Caco-2 (cell line): ENCODE results near the gene ACOT7. TPM values are rescaled to one million over a fixed set of nuclear protein-coding genes. Genes with fewer than 3 reads are reported as not detected.

Experiments used
- BruUV-seq: library from RNA; stranded (reverse); fragments of 400-500 nt; replicated peaks from 2 replicates; lab custom pipeline; 2021; lab: Mats Ljungman, UMichigan
- CTCF ChIA-PET: fragments of 300-600 bp; sonication (Branson Sonifier 250); formaldehyde crosslinking; loops from one replicate; lab custom pipeline; 2022; ENCODE audit warnings: antibody characterized with exemption; lab: Charles Lee
- POLR2A ChIA-PET: fragments of 300-600 bp; sonication (Branson Sonifier 250); formaldehyde crosslinking; loops from one replicate; lab custom pipeline; 2022; ENCODE audit warnings: antibody characterized with exemption; lab: Charles Lee
- DNase-seq, 2 experiments: peaks; one replicate each; pipeline versions ENCODE4 v3.0.0 to v3.0.0-alpha.2; 2020 to 2022
- H3K27me3 ChIP-seq: replicated peaks from 2 replicates; pipeline ENCODE4 v1.6.0; 2011; ENCODE audit warnings: low read length; ENCODE audit not compliant: control insufficient read depth, insufficient read depth
- H3K36me3 ChIP-seq: 2 replicates; pipeline ENCODE4 v1.5.1; 2011; ENCODE audit warnings: low read length; ENCODE audit not compliant: control insufficient read depth, insufficient read depth
- H3K4me1 ChIP-seq: fragments of 250-450 bp; sonication (Bioruptor Pico); 2 replicates; pipeline ENCODE4 v1.5.1; 2020; ENCODE audit warnings: mild to moderate bottlenecking
- H3K4me3 ChIP-seq: 2 replicates; pipeline ENCODE4 v1.5.1; 2011; ENCODE audit warnings: low read depth, mild to moderate bottlenecking, control low read depth, low read length
- H3K9me3 ChIP-seq: fragments of 250-450 bp; sonication (Bioruptor Pico); 2 replicates; pipeline ENCODE4 v1.5.1; 2020; ENCODE audit warnings: mild to moderate bottlenecking, moderate library complexity
- H3K27ac Mint-ChIP-seq: one replicate; pipeline ENCODE4 v1.8.0; 2022; ENCODE audit warnings: mixed read lengths; ENCODE audit not compliant: unreplicated experiment
- H3K27me3 Mint-ChIP-seq: one replicate; pipeline ENCODE4 v1.8.0; 2022; ENCODE audit warnings: mixed read lengths; ENCODE audit not compliant: insufficient read depth, unreplicated experiment
- H3K36me3 Mint-ChIP-seq: one replicate; pipeline ENCODE4 v1.8.0; 2022; ENCODE audit warnings: mild to moderate bottlenecking, mixed read lengths; ENCODE audit not compliant: insufficient read depth, unreplicated experiment
- H3K4me1 Mint-ChIP-seq: one replicate; pipeline ENCODE4 v1.8.0; 2022; ENCODE audit warnings: low read depth, mixed read lengths; ENCODE audit not compliant: unreplicated experiment
- H3K4me3 Mint-ChIP-seq: one replicate; pipeline ENCODE4 v1.8.0; 2022; ENCODE audit warnings: mild to moderate bottlenecking, moderate library complexity, mixed read lengths; ENCODE audit not compliant: unreplicated experiment
- H3K9me3 Mint-ChIP-seq: one replicate; pipeline ENCODE4 v1.8.0; 2022; ENCODE audit warnings: mixed read lengths; ENCODE audit not compliant: unreplicated experiment
- CTCF ChIP-seq, 2 experiments: fragments of 200-600 bp in 1 of 2; IDR thresholded peaks; 1 replicate in 1 of 2; 2 replicates in 1 of 2; pipeline versions ENCODE4 v1.5.1 to v1.8.0; 2011 to 2022; ENCODE audit warnings: antibody characterized with exemption in 1 of 2, control low read depth in 1 of 2, inconsistent platforms in 1 of 2, low read depth in 1 of 2, low read length in 1 of 2, mild to moderate bottlenecking in 1 of 2, moderate library complexity in 1 of 2; ENCODE audit not compliant: insufficient read depth in 1 of 2, severe bottlenecking in 1 of 2, unreplicated experiment in 1 of 2
- intact Hi-C: fragments of 100-400 bp; cut with micrococcal nuclease; formaldehyde crosslinking; loops from one replicate; pipeline ENCODE4 v1.10.0; 2022; ENCODE audit not compliant: unreplicated experiment
- total RNA-seq: library from RNA; stranded (reverse); gene quantifications from 2 replicates; pipeline ENCODE4 v1.2.3, GENCODE V29; 2022

ACOT7 gene
- total RNA-seq, 1 experiment from 2014 or later, result 221 TPM

- no peak for TF ChIP-seq CTCF (IDR thresholded peaks at IDR 0.05; ENCODE audit: insufficient read depth in 1 of 2, low read depth in 1 of 2, low read length in 1 of 2, severe bottlenecking in 1 of 2, unreplicated experiment in 1 of 2)
- no peaks in the 10 kb centered on the region for H3K27me3 Mint-ChIP-seq
- H3K4me1 Mint-ChIP-seq, result peaks cover 9% of the 10 kb centered on the region
- Histone ChIP-seq H3K36me3 (no peaks in the 10 kb centered on the region), H3K27me3 (no peaks in the 10 kb centered on the region), H3K9me3 (no peaks in the 10 kb centered on the region), H3K4me3 (no peak overlapping the region), H3K4me1 (no peaks in the 10 kb centered on the region)
- ChIA-PET POLR2A (interaction anchor here (0.6 kb wide), 1 partner anchor 121 kb away, joined by 3 read pairs; no protein-coding TSS in a partner anchor), CTCF (interaction anchor here (0.7 kb wide), 1 partner anchor 10 kb away, joined by 3 read pairs; no protein-coding TSS in a partner anchor)
- no peak overlapping the region for H3K4me3 Mint-ChIP-seq
- no peak for DNase-seq
- intact Hi-C loops, result no loop called here
- no peaks in the 10 kb centered on the region for H3K9me3 Mint-ChIP-seq
- peaks cover 52% of the 10 kb centered on the region for H3K36me3 Mint-ChIP-seq
- no TSS peak for BruUV-seq
- no peak overlapping the region for H3K27ac Mint-ChIP-seq
These were observed 48.1 kb downstream of the ACOT7 start for GRCh38 chr1:6345460-6345859.

- peaks cover 9% of the 10 kb centered on the region for H3K4me1 Mint-ChIP-seq
- H3K27me3 Mint-ChIP-seq, result no peaks in the 10 kb centered on the region
- Histone ChIP-seq H3K4me1 (no peaks in the 10 kb centered on the region), H3K9me3 (no peaks in the 10 kb centered on the region), H3K36me3 (no peaks in the 10 kb centered on the region), H3K4me3 (no peak overlapping the region), H3K27me3 (no peaks in the 10 kb centered on the region)
- intact Hi-C loops, result no loop called here
- ChIA-PET CTCF (interaction anchor here (0.7 kb wide), 1 partner anchor 9 kb away, joined by 3 read pairs; no protein-coding TSS in a partner anchor), POLR2A (no interaction called here)
- TF ChIP-seq CTCF (IDR thresholded peaks at IDR 0.05; ENCODE audit: insufficient read depth in 1 of 2, low read depth in 1 of 2, low read length in 1 of 2, severe bottlenecking in 1 of 2, unreplicated experiment in 1 of 2), result no peak
- H3K36me3 Mint-ChIP-seq, result peaks cover 56% of the 10 kb centered on the region
- DNase-seq, result no peak
- no peaks in the 10 kb centered on the region for H3K9me3 Mint-ChIP-seq
- BruUV-seq, result no TSS peak
- no peak overlapping the region for H3K4me3 Mint-ChIP-seq
- H3K27ac Mint-ChIP-seq, result no peak overlapping the region
These were observed 48.6 kb downstream of the ACOT7 start for GRCh38 chr1:6345009-6345408.

DNA sequence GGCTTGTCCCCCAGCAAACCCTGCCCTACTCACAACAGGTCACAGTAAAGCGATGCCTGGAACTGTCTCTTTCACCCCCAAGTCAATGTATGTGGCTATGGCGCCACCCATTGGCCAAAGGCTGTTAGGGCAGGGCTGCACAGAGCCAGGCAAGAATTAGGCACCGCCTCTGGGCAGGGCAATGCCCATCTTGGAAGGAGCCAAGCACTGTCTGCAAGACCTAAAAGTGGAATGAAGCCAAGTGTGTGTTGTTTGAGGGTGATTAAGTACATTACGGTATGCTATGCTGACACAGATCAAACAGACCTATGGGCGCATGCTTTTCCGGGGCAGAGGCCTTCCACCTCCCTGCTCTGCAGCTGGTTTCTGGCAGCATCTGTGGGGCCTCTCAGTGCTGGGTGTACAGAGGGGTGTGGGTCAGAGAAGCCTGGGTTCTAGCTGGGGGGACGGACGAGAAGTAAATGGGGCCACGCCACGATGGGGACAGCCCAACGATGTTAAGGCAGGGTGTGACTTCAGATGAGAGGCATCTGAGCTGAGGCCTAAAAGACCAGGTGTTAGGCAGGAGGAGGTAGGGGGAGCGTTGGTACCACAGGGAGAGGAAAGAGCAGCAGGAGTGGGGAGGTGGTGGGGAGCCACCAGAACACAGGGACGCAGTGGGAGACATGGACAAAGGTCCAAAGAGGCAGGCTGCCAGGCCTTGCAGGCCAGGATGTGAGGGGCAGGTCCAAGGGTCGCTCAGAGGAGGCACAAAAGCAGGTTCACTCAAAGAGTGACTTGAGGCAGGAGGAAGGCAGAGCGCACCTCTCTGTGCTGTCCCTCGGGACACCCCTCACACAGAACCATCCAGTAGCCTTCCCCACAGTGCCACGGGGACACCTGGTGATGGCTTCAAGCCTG, 49.8 kb downstream of the ACOT7 start:
- TF ChIP-seq CTCF (IDR thresholded peaks at IDR 0.05; ENCODE audit: insufficient read depth in 1 of 2, low read depth in 1 of 2, low read length in 1 of 2, severe bottlenecking in 1 of 2, unreplicated experiment in 1 of 2), result peak; percentile 58 to 59

More for the DNA sequence above, 49.8 kb downstream of the ACOT7 start:
- H3K4me1 Mint-ChIP-seq, result peaks cover 9% of the 10 kb centered on the region
- Histone ChIP-seq H3K27me3 (no peaks in the 10 kb centered on the region), H3K4me3 (no peak overlapping the region), H3K36me3 (no peaks in the 10 kb centered on the region), H3K4me1 (no peaks in the 10 kb centered on the region), H3K9me3 (no peaks in the 10 kb centered on the region)
- ChIA-PET POLR2A (no interaction called here), CTCF (interaction anchor here (0.6 kb wide), 2 partner anchors 50 to 51 kb away, joined by 4 to 6 read pairs; partner anchors contain the start of gene ACOT7)
- H3K27ac Mint-ChIP-seq, result peak overlapping the region; percentile 39
- H3K9me3 Mint-ChIP-seq, result no peaks in the 10 kb centered on the region
- peak in 1 of 2 experiments; percentile 67 for DNase-seq
- no peaks in the 10 kb centered on the region for H3K27me3 Mint-ChIP-seq
- H3K4me3 Mint-ChIP-seq, result no peak overlapping the region
- peaks cover 57% of the 10 kb centered on the region for H3K36me3 Mint-ChIP-seq
- no TSS peak for BruUV-seq
- intact Hi-C loops, result loop anchor here (2.0 kb wide), 1 partner anchor 97 kb away; no protein-coding TSS in a partner anchor
